ENCODE measurements around the gene ZNF786. TPM values are rescaled to one million over a fixed set of nuclear protein-coding genes. Genes with fewer than 3 reads are reported as not detected.

ZNF786 gene
- total RNA-seq, 1 donor from 2014 or later = 5.4 TPM

DNA sequence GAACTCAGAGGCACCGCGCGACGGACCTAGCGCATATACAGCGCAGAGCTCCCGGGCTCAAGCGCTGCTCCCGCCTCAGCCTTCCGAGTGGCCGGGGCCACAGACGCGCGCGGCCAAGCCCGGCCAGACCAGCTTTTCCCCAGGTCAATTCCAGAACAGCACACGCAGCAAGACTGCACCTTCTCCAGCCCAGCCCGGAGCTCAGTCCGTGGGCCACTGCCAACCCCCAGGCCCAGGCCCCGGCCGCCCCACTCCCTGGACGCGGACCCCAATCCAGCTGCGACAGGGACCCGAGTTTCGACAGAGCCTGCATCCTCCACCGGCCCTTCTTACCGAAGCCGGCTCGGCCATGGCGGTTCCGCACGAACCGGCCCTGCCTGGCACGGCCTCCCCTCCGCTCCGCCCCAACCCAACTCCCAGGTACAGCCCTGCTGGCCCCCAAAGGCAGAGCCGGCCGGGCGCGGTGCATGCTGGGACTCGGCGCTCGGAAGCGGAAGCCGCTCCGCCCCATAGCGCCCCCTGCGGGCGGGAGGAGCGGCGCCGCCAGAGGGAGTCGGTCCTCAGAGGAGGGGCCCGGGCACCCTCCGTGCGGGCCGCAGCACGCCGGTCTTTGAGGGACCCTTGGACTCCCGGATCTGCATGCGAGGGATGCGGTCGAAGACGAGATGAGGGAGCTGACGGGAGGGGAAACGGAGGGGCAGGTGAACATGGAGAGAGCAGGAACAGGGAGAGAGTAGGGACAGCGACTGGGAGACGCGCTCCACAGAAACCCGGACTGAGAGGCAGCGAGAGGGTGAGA lies 35.5 kb upstream of the ZNF786 start, which contains the start of gene ZNF425:
Gene ZNF425 (minus strand): TSS at position 462 of the 799 bp plus-strand sequence. CDS start 111 bp downstream, at position 351.
- Histone ChIP-seq H3K27ac (peak within 1 kb of the TSS; percentile 96), H3K27me3 (ENCODE audit: low read depth) (no peaks in the 10 kb centered on the region), H3K9me3 (no peaks in the 10 kb centered on the region), H3K4me1 (peaks cover 17% of the 10 kb centered on the region), H3K4me3 (peak within 1 kb of the TSS; percentile 99), H3K36me3 (peaks cover 6% of the 10 kb centered on the region)
- TF ChIP-seq, protein P1, sequence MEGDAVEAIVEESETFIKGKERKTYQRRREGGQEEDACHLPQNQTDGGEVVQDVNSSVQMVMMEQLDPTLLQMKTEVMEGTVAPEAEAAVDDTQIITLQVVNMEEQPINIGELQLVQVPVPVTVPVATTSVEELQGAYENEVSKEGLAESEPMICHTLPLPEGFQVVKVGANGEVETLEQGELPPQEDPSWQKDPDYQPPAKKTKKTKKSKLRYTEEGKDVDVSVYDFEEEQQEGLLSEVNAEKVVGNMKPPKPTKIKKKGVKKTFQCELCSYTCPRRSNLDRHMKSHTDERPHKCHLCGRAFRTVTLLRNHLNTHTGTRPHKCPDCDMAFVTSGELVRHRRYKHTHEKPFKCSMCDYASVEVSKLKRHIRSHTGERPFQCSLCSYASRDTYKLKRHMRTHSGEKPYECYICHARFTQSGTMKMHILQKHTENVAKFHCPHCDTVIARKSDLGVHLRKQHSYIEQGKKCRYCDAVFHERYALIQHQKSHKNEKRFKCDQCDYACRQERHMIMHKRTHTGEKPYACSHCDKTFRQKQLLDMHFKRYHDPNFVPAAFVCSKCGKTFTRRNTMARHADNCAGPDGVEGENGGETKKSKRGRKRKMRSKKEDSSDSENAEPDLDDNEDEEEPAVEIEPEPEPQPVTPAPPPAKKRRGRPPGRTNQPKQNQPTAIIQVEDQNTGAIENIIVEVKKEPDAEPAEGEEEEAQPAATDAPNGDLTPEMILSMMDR (IDR thresholded peaks at IDR 0.05) = peak; percentile 95
- peak; percentile 95 to 99 for ATAC-seq
- peak; percentile 94 for DNase-seq
- intact Hi-C loops (cut with DNase I) = no loop called here

DNA sequence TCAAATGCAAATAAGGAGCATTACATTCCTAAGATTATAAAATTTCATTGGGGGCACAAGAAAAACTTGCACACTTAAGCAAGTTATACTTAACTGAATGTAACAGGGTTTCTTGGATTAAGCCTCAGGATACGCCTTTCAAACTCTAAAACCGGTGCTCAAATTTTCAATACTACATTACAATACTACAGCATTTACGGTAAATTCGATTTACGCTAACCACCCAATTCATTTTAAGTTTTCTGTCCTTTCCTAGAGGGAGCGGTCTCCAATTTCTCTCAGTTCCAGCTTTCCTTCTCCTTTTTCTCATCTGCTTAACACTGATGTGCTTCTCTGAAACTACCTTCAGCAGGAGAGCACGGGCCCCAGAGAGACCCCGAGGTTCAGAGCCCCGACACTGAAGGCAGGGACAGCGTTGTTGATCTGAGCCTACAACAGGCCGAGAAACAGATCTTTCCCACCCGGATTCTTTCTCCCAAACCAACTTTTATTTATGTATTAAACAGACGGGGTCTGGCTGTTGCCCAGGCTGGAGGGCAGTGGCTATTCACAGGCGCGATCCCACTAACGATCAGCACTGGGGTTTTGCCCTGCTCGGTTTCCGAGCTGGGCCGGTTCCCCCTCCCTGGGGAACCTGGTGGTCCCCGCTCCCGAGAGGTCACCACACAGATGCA lies 34.8 kb upstream of the ZNF786 start:
- ATAC-seq (no peak), DNase-seq (no peak)
- no peaks in the 10 kb centered on the region for H3K9me3 ChIP-seq
- H3K4me3 ChIP-seq = peak overlapping the region; percentile 99
- H3K27me3 ChIP-seq (ENCODE audit: low read depth) = no peaks in the 10 kb centered on the region
- TF ChIP-seq, protein P1 (IDR thresholded peaks at IDR 0.05) = no peak
- intact Hi-C loops (cut with DNase I) = no loop called here
- H3K27ac ChIP-seq = peak overlapping the region; percentile 96
- peaks cover 17% of the 10 kb centered on the region for H3K4me1 ChIP-seq
- peaks cover 4% of the 10 kb centered on the region for H3K36me3 ChIP-seq

DNA sequence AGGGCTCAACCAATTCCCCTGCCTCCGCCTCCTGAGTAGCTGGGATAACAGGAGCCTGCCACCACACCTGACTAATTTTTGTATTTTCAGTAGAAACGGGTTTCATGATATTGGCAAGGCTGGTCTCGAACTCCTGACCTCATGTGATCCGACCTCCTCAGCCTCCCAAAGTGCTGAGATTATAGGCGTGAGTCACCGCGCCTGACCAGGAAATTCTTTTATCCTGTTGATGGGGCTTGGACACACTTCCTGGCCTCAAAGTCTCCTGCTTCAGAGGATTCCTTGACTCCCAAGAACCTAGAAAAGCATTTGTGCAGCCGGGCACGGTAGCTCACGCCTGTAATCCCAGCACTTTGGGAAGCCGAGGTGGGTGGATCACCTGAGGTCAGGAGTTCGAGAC lies 19.5 kb upstream of the ZNF786 start:
- TF ChIP-seq, protein P1 (IDR thresholded peaks at IDR 0.05) = no peak
- Histone ChIP-seq H3K9me3 (no peaks in the 10 kb centered on the region), H3K27me3 (ENCODE audit: low read depth) (no peaks in the 10 kb centered on the region), H3K27ac (no peak overlapping the region), H3K4me1 (no peaks in the 10 kb centered on the region), H3K36me3 (no peaks in the 10 kb centered on the region), H3K4me3 (no peak overlapping the region)
- DNase-seq (no peak), ATAC-seq (no peak)
- intact Hi-C loops (cut with DNase I) = no loop called here

DNA sequence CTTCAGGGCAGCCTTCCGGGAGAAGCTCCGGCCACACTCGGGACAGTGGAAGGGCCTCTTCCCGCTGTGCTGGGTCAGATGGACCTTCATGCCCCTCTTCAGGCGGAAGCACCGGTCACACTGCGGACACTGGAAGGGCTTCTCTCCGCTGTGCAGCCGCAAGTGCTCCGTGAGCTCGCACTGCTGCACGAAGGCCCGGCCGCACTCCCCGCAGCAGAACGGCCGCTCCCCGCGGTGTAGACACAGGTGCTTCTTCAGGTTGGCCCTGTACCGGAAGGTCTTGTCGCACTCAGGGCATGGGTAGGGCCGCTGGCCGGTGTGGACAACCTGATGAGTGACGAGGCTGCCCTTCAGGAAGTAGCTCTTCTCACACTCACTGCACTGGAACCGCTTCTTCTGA lies 14.2 kb upstream of the ZNF786 start:
- intact Hi-C loops (cut with DNase I) = no loop called here
- Histone ChIP-seq H3K27me3 (ENCODE audit: low read depth) (no peaks in the 10 kb centered on the region), H3K27ac (no peak overlapping the region), H3K9me3 (no peaks in the 10 kb centered on the region), H3K36me3 (peaks cover 6% of the 10 kb centered on the region), H3K4me3 (no peak overlapping the region), H3K4me1 (no peaks in the 10 kb centered on the region)
- DNase-seq (no peak), ATAC-seq (peak in 1 of 2 donors; percentile 30)
- TF ChIP-seq, protein P1 (IDR thresholded peaks at IDR 0.05) = no peak

DNA sequence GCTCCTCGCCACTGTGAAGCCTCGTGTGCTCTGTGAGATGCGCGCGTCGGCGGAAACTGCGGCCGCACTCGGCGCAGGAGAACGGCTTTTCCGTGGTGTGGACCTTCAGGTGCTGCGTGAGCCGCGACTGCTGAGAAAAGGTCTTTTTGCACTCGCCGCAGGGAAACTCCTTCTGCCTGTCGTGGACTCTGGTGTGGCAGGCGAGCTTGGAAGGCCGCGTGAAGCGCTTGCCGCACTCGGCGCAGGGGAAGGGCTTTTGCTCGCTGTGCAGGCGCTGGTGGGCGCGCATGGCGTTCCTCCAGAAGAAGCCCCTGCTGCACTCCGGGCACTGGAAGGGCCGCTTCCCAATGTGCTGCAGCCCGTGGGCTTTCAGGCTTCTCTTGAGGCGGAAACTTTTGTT lies 13.7 kb upstream of the ZNF786 start:
- H3K9me3 ChIP-seq = no peaks in the 10 kb centered on the region
- H3K36me3 ChIP-seq = peaks cover 6% of the 10 kb centered on the region
- no peak overlapping the region for H3K27ac ChIP-seq
- intact Hi-C loops (cut with DNase I) = no loop called here
- no peak for DNase-seq
- no peak for ATAC-seq
- no peaks in the 10 kb centered on the region for H3K27me3 ChIP-seq (ENCODE audit: low read depth)
- TF ChIP-seq, protein P1 (IDR thresholded peaks at IDR 0.05) = no peak
- no peak overlapping the region for H3K4me3 ChIP-seq
- H3K4me1 ChIP-seq = no peaks in the 10 kb centered on the region
